ENCODE results near the gene MOV10.
"Not testable (repeated sequence)": the region's sequence is repeated elsewhere in the genome, so short reads cannot be mapped to it uniquely, and the experiment has no call there.

Gene MOV10

DNA sequence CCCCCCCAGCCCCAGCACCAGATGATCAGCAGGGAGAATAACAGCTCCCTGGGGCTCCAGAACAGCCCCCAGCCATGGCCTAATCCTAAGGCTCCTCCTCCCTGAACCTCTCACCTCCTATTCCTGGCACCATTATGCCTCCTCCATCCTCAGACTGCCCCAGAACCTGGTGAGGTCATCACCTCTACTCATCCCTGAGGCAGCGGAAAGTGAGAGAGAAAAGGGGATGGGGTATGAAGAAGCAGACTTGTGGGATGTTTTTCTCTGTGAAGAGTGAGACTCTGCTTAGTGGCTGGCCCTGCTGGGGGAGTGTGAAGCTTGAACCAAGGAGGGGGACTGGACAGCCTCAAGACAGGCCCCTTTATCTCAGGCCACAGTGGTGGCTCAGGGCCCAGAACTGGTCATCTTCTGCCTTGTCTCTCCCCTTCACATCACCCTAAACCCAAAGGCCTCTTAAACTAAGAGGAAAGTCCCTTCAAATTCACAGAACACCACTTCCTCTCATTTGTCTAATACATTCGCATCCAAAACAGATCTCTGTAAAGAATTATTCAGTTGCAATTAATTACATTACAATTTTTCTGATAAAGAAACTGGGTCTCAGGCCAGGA lies 42.9 kb downstream of the MOV10 start:
- H3K4me3 ChIP-seq (ENCODE audit: low read length) = no peak overlapping the region
- no peak for TF ChIP-seq CTCF (IDR thresholded peaks at IDR 0.05; ENCODE audit: insufficient read depth, low read depth, low read length, missing control alignments)
- DNase-seq (ENCODE audit: low read depth) = no peak

DNA sequence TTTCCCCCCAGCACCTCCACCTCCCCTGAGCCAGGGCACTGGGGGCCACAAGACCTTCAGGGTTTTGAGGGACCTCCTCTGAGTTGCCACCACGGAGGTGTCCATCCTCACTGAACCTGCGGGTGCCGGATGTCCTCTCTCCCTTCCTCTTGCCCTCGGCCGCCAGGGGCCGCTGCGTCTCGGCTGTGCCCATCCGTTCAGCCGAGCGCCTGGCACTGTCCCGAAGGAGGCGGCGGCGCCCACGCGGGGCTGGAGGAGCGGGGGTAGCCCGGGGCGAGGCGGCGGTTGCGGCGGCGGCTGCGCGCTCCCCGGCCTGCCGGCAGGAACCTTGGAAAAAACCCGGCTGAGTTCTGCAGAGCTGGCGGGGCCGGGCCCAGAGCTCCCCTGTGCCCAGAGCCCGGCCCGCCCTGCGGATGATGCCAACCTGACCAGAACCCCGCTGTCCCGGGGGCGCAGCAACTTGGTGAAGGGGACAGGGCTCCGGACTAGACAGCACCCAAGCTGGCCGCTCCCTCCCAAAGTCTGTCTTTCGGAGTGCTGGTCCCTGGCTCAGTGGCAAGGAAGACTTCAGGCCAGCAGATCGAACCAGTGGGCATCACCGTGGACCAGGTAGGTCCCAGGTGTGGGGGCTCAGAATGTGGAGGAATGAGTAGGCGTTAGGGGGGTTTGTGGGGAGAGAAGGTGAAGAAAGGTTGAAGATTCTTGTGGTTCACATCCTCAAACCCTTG lies 44.4 kb downstream of the MOV10 start:
- H3K4me3 ChIP-seq (ENCODE audit: low read length) = no peak overlapping the region
- TF ChIP-seq CTCF (IDR thresholded peaks at IDR 0.05; ENCODE audit: insufficient read depth, low read depth, low read length, missing control alignments) = peak; percentile 77
- peak; percentile 75 for DNase-seq (ENCODE audit: low read depth)

GRCh38 chr1:112719706-112720105 lies 45.2 kb downstream of the MOV10 start:
- DNase-seq (ENCODE audit: low read depth) = no peak
- no peak for TF ChIP-seq CTCF (IDR thresholded peaks at IDR 0.05; ENCODE audit: insufficient read depth, low read depth, low read length, missing control alignments)
- no peak overlapping the region for H3K4me3 ChIP-seq (ENCODE audit: low read length)

GRCh38 chr1:112720800-112721199 lies 46.3 kb downstream of the MOV10 start:
- DNase-seq (ENCODE audit: low read depth) = no peak
- TF ChIP-seq CTCF (IDR thresholded peaks at IDR 0.05; ENCODE audit: insufficient read depth, low read depth, low read length, missing control alignments) = no peak
- no peak overlapping the region for H3K4me3 ChIP-seq (ENCODE audit: low read length)

DNA sequence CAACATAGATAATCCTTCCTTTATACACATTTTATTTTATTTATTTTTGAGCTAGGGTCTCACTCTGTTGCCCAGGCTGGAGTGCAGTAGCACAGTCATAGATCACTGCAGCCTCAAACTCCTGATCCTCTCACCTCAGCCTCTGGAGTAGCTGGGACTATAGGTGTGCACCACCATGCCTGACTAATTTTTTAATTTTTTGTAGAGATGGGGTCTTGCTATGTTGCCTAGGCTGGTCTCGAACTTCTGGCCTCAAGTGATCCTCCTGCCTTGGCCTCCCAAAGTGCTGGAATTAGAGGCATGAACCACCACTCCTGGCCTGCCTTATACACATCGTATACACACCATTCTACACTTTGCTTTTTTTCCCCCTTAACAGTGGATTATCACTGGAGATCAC lies 46.8 kb downstream of the MOV10 start:
- H3K4me3 ChIP-seq (ENCODE audit: low read length); DNase-seq (ENCODE audit: low read depth): not testable (repeated sequence)

DNA sequence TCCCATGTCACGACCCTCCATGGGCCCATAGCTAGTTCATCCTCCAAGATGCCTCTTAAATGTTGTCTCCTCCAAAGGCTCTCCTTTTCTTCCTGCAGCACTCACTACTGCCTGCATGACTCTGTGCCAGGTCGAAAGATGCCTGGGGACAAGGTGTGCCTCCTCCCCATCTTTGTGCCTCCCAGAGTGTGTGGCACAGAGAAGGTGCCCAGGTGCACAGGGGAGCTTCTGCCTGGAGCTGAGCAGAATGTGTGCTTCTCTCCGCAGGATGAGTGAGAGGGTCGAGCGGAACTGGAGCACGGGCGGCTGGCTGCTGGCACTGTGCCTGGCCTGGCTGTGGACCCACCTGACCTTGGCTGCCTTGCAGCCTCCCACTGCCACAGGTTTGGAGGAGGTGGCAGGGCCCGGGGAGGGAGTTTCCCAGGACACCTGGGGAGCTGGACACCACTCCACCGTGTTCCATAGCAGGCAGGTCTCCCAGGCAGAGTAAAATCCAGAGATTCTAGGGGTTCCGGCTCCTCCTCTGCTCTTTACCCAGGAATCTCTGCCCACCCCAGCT lies 47.6 kb downstream of the MOV10 start:
- no peak for TF ChIP-seq CTCF (IDR thresholded peaks at IDR 0.05; ENCODE audit: insufficient read depth, low read depth, low read length, missing control alignments)
- DNase-seq (ENCODE audit: low read depth) = no peak
- H3K4me3 ChIP-seq (ENCODE audit: low read length) = no peak overlapping the region

- TF ChIP-seq CTCF (IDR thresholded peaks at IDR 0.05; ENCODE audit: insufficient read depth, low read depth, low read length, missing control alignments) = no peak
- H3K4me3 ChIP-seq (ENCODE audit: low read length) = no peak overlapping the region
- no peak for DNase-seq (ENCODE audit: low read depth)
Measured at GRCh38 chr1:112722601-112723510, 48.4 kb downstream of the MOV10 start.

All from epithelial cell of esophagus (primary cell).